HG03159 (cell line): ENCODE results near the gene BSG.
"Not testable (repeated sequence)": the region's sequence is repeated elsewhere in the genome, so short reads cannot be mapped to it uniquely, and the experiment has no call there.

Experiments used
- ATAC-seq: cut with Tn5 transposase; IDR thresholded peaks from one replicate; pipeline ENCODE4 v1.9.1; 2021; ENCODE audit warnings: mild to moderate bottlenecking, moderate library complexity; ENCODE audit not compliant: unreplicated experiment

BSG gene

GRCh38 chr19:617551-618246 is 45.3 kb downstream of the BSG start:
- no peak for ATAC-seq

- no peak for ATAC-seq
These were observed 45.8 kb downstream of the BSG start for GRCh38 chr19:618247-618619.

GRCh38 chr19:618674-619285 is 46.4 kb downstream of the BSG start:
- no peak for ATAC-seq

- ATAC-seq = no peak
These were observed 47.0 kb downstream of the BSG start for GRCh38 chr19:619286-620002.

- ATAC-seq = no peak
These were observed 47.9 kb downstream of the BSG start for GRCh38 chr19:620166-620862.

GRCh38 chr19:621191-621590 is 48.8 kb downstream of the BSG start:
- ATAC-seq = not testable (repeated sequence)

- no peak for ATAC-seq
These were observed 49.4 kb downstream of the BSG start for GRCh38 chr19:621819-622218.

- ATAC-seq = no peak
These were observed 50.3 kb downstream of the BSG start for GRCh38 chr19:622666-623065.

- no peak for ATAC-seq
These were observed 51.0 kb downstream of the BSG start for GRCh38 chr19:623175-623916.

- ATAC-seq = no peak
These were observed 51.6 kb downstream of the BSG start for GRCh38 chr19:623974-624373.

- ATAC-seq = no peak
These were observed 52.2 kb downstream of the BSG start for GRCh38 chr19:624433-625109.

- no peak for ATAC-seq
These were observed 52.9 kb downstream of the BSG start for GRCh38 chr19:625257-625656.

- not testable (repeated sequence) for ATAC-seq
These were observed 54.2 kb downstream of the BSG start for GRCh38 chr19:626566-626965.

GRCh38 chr19:628168-628567 is 55.8 kb downstream of the BSG start:
- no peak for ATAC-seq

GRCh38 chr19:629515-629914 is 57.1 kb downstream of the BSG start:
- not testable (repeated sequence) for ATAC-seq

GRCh38 chr19:629961-630714 is 57.7 kb downstream of the BSG start:
- ATAC-seq = no peak

- peak; percentile 14 for ATAC-seq
These were observed 60.2 kb downstream of the BSG start for GRCh38 chr19:632579-633067.
